Mesenchymal stem cell (in vitro differentiated cells and primary cell): ENCODE measurements around the gene SETD5.

Experiments
- DNase-seq: peaks from one replicate; pipeline ENCODE4 v3.0.0-alpha.2; 2013
- H2AFZ ChIP-seq: one replicate; pipeline ENCODE4 v1.6.1; 2013; ENCODE audit warnings: low read depth, mild to moderate bottlenecking, control low read depth, inconsistent platforms, low read length, moderate library complexity
- H2AK5ac ChIP-seq: 2 replicates; pipeline ENCODE4 v1.6.1; 2013; ENCODE audit warnings: low read length, moderate library complexity, mild to moderate bottlenecking, inconsistent platforms; ENCODE audit not compliant: severe bottlenecking
- H2BK120ac ChIP-seq: one replicate; pipeline ENCODE4 v1.6.1; 2013; ENCODE audit warnings: low read depth, mild to moderate bottlenecking, inconsistent platforms, low read length, moderate library complexity
- H2BK12ac ChIP-seq, 2 experiments: one replicate each; pipeline ENCODE4 v1.6.1; 2013; ENCODE audit warnings: inconsistent platforms in 2 of 2, low read length in 2 of 2, mild to moderate bottlenecking in 2 of 2, moderate library complexity in 2 of 2, control low read depth in 1 of 2
- H2BK15ac ChIP-seq: one replicate; pipeline ENCODE4 v1.6.1; 2013; ENCODE audit warnings: mild to moderate bottlenecking, low read depth, inconsistent platforms; ENCODE audit not compliant: poor library complexity, severe bottlenecking
- H2BK5ac ChIP-seq: 2 replicates; pipeline ENCODE4 v1.6.1; 2013; ENCODE audit warnings: low read depth, mild to moderate bottlenecking, low read length, control low read depth, inconsistent platforms; ENCODE audit not compliant: poor library complexity, severe bottlenecking
- H3K14ac ChIP-seq, 2 experiments: one replicate each; pipeline ENCODE4 v1.6.1; 2013; ENCODE audit warnings: inconsistent platforms in 2 of 2, low read length in 2 of 2, control low read depth in 1 of 2, mild to moderate bottlenecking in 1 of 2, moderate library complexity in 1 of 2
- H3K18ac ChIP-seq, 2 experiments: one replicate each; pipeline ENCODE4 v1.6.1; 2013; ENCODE audit warnings: inconsistent platforms in 2 of 2, low read length in 2 of 2, control low read depth in 1 of 2, low read depth in 1 of 2, mild to moderate bottlenecking in 1 of 2
- H3K23ac ChIP-seq, 2 experiments: one replicate each; pipeline ENCODE4 v1.6.1; 2013; ENCODE audit warnings: inconsistent platforms in 2 of 2, low read length in 2 of 2, mild to moderate bottlenecking in 2 of 2, moderate library complexity in 2 of 2, control low read depth in 1 of 2
- H3K27ac ChIP-seq: 2 replicates; pipeline ENCODE4 v1.5.1; 2013; ENCODE audit warnings: mild to moderate bottlenecking, moderate library complexity, low read length, control low read depth, inconsistent platforms; ENCODE audit not compliant: poor library complexity, severe bottlenecking
- H3K27me3 ChIP-seq, 2 experiments: 2 replicates each; pipeline versions ENCODE4 v1.6.1 to v1.7.0; 2013; ENCODE audit warnings: low read length in 2 of 2, mild to moderate bottlenecking in 2 of 2, moderate library complexity in 2 of 2, control low read depth in 1 of 2, inconsistent platforms in 1 of 2; ENCODE audit not compliant: control insufficient read depth in 1 of 2, insufficient read depth in 1 of 2
- H3K36me3 ChIP-seq, 2 experiments: 2 replicates each; pipeline versions ENCODE4 v1.6.1 to v1.7.0; 2013; ENCODE audit warnings: low read length in 2 of 2, control low read depth in 1 of 2, inconsistent platforms in 1 of 2, low read depth in 1 of 2, mild to moderate bottlenecking in 1 of 2; ENCODE audit not compliant: insufficient read depth in 2 of 2, control insufficient read depth in 1 of 2
- H3K4ac ChIP-seq, 2 experiments: one replicate each; pipeline ENCODE4 v1.6.1; 2013; ENCODE audit warnings: inconsistent platforms in 2 of 2, low read length in 2 of 2, mild to moderate bottlenecking in 2 of 2, moderate library complexity in 2 of 2, control low read depth in 1 of 2, low read depth in 1 of 2
- H3K4me1 ChIP-seq: 2 replicates; pipeline ENCODE4 v1.6.1; 2013; ENCODE audit warnings: low read depth, low read length, control low read depth; ENCODE audit not compliant: control insufficient read depth, insufficient read depth
- H3K4me2 ChIP-seq: 2 replicates; pipeline ENCODE4 v1.6.1; 2013; ENCODE audit warnings: low read length, mild to moderate bottlenecking, inconsistent platforms; ENCODE audit not compliant: poor library complexity, severe bottlenecking
- H3K4me3 ChIP-seq, 2 experiments: 2 replicates each; pipeline versions ENCODE4 v1.5.1 to v1.7.0; 2013; ENCODE audit warnings: low read length in 2 of 2, mild to moderate bottlenecking in 2 of 2, control low read depth in 1 of 2, low read depth in 1 of 2; ENCODE audit not compliant: insufficient read depth in 1 of 2
- H3K79me1 ChIP-seq: replicated peaks from 2 replicates; pipeline ENCODE4 v1.6.1; 2013; ENCODE audit warnings: mild to moderate bottlenecking, control low read depth, low read length, inconsistent platforms; ENCODE audit not compliant: poor library complexity, severe bottlenecking
- H3K9ac ChIP-seq: 2 replicates; pipeline ENCODE4 v1.7.0; 2013; ENCODE audit warnings: mild to moderate bottlenecking, low read length, moderate library complexity
- H3K9me3 ChIP-seq: 2 replicates; pipeline ENCODE4 v1.7.0; 2013; ENCODE audit warnings: mild to moderate bottlenecking, low read length; ENCODE audit not compliant: control insufficient read depth
- H4K8ac ChIP-seq: one replicate; pipeline ENCODE4 v1.6.1; 2013; ENCODE audit warnings: inconsistent platforms, mild to moderate bottlenecking, low read length, moderate library complexity
- H4K91ac ChIP-seq: one replicate; pipeline ENCODE4 v1.6.1; 2013; ENCODE audit warnings: mild to moderate bottlenecking, low read length, inconsistent platforms
- WGBS: methylation state at CpG from one replicate; pipeline ENCODE4 v1.1.7; 2013; ENCODE audit warnings: mixed read lengths; 5-methylcytosine and 5-hydroxymethylcytosine counted together

SETD5 gene

GRCh38 chr3:9468460-9468859 lies 71.0 kb downstream of the SETD5 start:
- no peak overlapping the region for H2BK5ac ChIP-seq
- H2AFZ ChIP-seq, result no peak overlapping the region
- H3K14ac ChIP-seq, result no peak overlapping the region
- no peak overlapping the region for H2BK120ac ChIP-seq
- peak overlapping the region in 1 of 2 experiments; percentile 26 for H3K18ac ChIP-seq
- no peak overlapping the region for H2AK5ac ChIP-seq
- H3K9ac ChIP-seq, result no peak overlapping the region
- H3K79me1 ChIP-seq, result peaks cover 26% of the 10 kb centered on the region
- H3K4ac ChIP-seq, result no peak overlapping the region
- H3K9me3 ChIP-seq, result no peaks in the 10 kb centered on the region
- peaks cover 3% of the 10 kb centered on the region for H3K4me1 ChIP-seq
- whole genome bisulfite sequencing, result 95% methylated on average over 6 of the region's 7 CpGs
- no peak for DNase-seq
- H2BK12ac ChIP-seq, result no peak overlapping the region
- H4K8ac ChIP-seq, result no peak overlapping the region
- H3K36me3 ChIP-seq, result peaks cover 40 to 98% of the 10 kb centered on the region in 2 experiments
- H3K4me2 ChIP-seq, result no peak overlapping the region
- peak overlapping the region; percentile 65 for H4K91ac ChIP-seq
- no peak overlapping the region for H3K27ac ChIP-seq
- H3K4me3 ChIP-seq, result no peak overlapping the region
- no peak overlapping the region for H2BK15ac ChIP-seq
- H3K27me3 ChIP-seq, result no peaks in the 10 kb centered on the region
- no peak overlapping the region for H3K23ac ChIP-seq

GRCh38 chr3:9469986-9470385 lies 72.6 kb downstream of the SETD5 start:
- no peak for DNase-seq
- Histone ChIP-seq H3K9me3 (no peaks in the 10 kb centered on the region), H4K91ac (no peak overlapping the region), H3K4ac (no peak overlapping the region), H3K4me2 (no peak overlapping the region), H3K14ac (no peak overlapping the region), H3K36me3 (peaks cover 39 to 98% of the 10 kb centered on the region in 2 experiments), H3K9ac (no peak overlapping the region), H3K4me1 (peaks cover 3% of the 10 kb centered on the region), H3K23ac (no peak overlapping the region), H3K18ac (no peak overlapping the region), H3K27ac (no peak overlapping the region), H2BK5ac (no peak overlapping the region), H3K4me3 (no peak overlapping the region), H2AFZ (no peak overlapping the region), H4K8ac (no peak overlapping the region), H3K27me3 (no peaks in the 10 kb centered on the region), H2BK12ac (no peak overlapping the region), H2BK15ac (no peak overlapping the region), H2AK5ac (no peak overlapping the region), H3K79me1 (peaks cover 23% of the 10 kb centered on the region), H2BK120ac (no peak overlapping the region)
- over 99% methylated on average over 3 of the region's 3 CpGs for WGBS

- H2BK120ac ChIP-seq, result no peak overlapping the region
- no peak overlapping the region for H2BK15ac ChIP-seq
- H3K9me3 ChIP-seq, result no peaks in the 10 kb centered on the region
- no peak overlapping the region for H3K23ac ChIP-seq
- H3K27me3 ChIP-seq, result no peaks in the 10 kb centered on the region
- H2BK12ac ChIP-seq, result no peak overlapping the region
- H4K91ac ChIP-seq, result no peak overlapping the region
- H2AFZ ChIP-seq, result no peak overlapping the region
- no peak overlapping the region for H3K9ac ChIP-seq
- no peak overlapping the region for H2AK5ac ChIP-seq
- H3K4me2 ChIP-seq, result no peak overlapping the region
- H3K79me1 ChIP-seq, result peaks cover 33% of the 10 kb centered on the region
- no peak overlapping the region for H2BK5ac ChIP-seq
- H3K4me3 ChIP-seq, result no peak overlapping the region
- H3K18ac ChIP-seq, result no peak overlapping the region
- H3K27ac ChIP-seq, result no peak overlapping the region
- DNase-seq, result no peak
- H4K8ac ChIP-seq, result no peak overlapping the region
- no peak overlapping the region for H3K4ac ChIP-seq
- peaks cover 49 to 98% of the 10 kb centered on the region in 2 experiments for H3K36me3 ChIP-seq
- H3K14ac ChIP-seq, result no peak overlapping the region
- peaks cover 2% of the 10 kb centered on the region for H3K4me1 ChIP-seq
These were observed 76.2 kb downstream of the SETD5 start for GRCh38 chr3:9473496-9474065.

GRCh38 chr3:9474482-9474881 lies 77.1 kb downstream of the SETD5 start:
- 96% methylated on average over 5 of the region's 6 CpGs for WGBS
- no peak overlapping the region for H3K4me3 ChIP-seq
- no peak overlapping the region for H2AK5ac ChIP-seq
- H2BK5ac ChIP-seq, result no peak overlapping the region
- no peaks in the 10 kb centered on the region for H3K27me3 ChIP-seq
- H3K23ac ChIP-seq, result no peak overlapping the region
- H3K9me3 ChIP-seq, result no peaks in the 10 kb centered on the region
- no peak overlapping the region for H2BK12ac ChIP-seq
- no peak for DNase-seq
- no peak overlapping the region for H4K8ac ChIP-seq
- peaks cover 51 to 98% of the 10 kb centered on the region in 2 experiments for H3K36me3 ChIP-seq
- H3K14ac ChIP-seq, result no peak overlapping the region
- no peak overlapping the region for H2AFZ ChIP-seq
- H4K91ac ChIP-seq, result no peak overlapping the region
- no peak overlapping the region for H3K9ac ChIP-seq
- no peak overlapping the region for H3K27ac ChIP-seq
- no peak overlapping the region for H3K4me2 ChIP-seq
- no peak overlapping the region for H3K18ac ChIP-seq
- H3K79me1 ChIP-seq, result peaks cover 36% of the 10 kb centered on the region
- no peak overlapping the region for H2BK120ac ChIP-seq
- no peak overlapping the region for H3K4ac ChIP-seq
- H2BK15ac ChIP-seq, result no peak overlapping the region
- peaks cover 2% of the 10 kb centered on the region for H3K4me1 ChIP-seq
